GM18868 (cell line): ENCODE measurements around the gene TCF7L2.

Experiments used
- ATAC-seq: cut with Tn5 transposase; IDR thresholded peaks from one replicate; pipeline ENCODE4 v1.9.1; 2021; ENCODE audit warnings: mild to moderate bottlenecking, moderate library complexity; ENCODE audit not compliant: unreplicated experiment

Gene TCF7L2

GRCh38 chr10:113042868-113043267 is 92.8 kb downstream of the TCF7L2 start:
- ATAC-seq, result no peak

GRCh38 chr10:113044016-113044755 is 94.1 kb downstream of the TCF7L2 start:
- ATAC-seq, result no peak

- no peak for ATAC-seq
These were observed 95.4 kb downstream of the TCF7L2 start for GRCh38 chr10:113045147-113046055.

GRCh38 chr10:113047151-113047550 is 97.1 kb downstream of the TCF7L2 start:
- ATAC-seq, result no peak

- ATAC-seq, result no peak
These were observed 97.5 kb downstream of the TCF7L2 start for GRCh38 chr10:113047605-113047962.

GRCh38 chr10:113047963-113048781 is 98.1 kb downstream of the TCF7L2 start:
- no peak for ATAC-seq

GRCh38 chr10:113049881-113050280 is 99.8 kb downstream of the TCF7L2 start:
- no peak for ATAC-seq

- ATAC-seq, result no peak
These were observed 102.2 kb downstream of the TCF7L2 start for GRCh38 chr10:113052076-113052830.

GRCh38 chr10:113053091-113053490 is 103.0 kb downstream of the TCF7L2 start:
- ATAC-seq, result no peak

- no peak for ATAC-seq
These were observed 103.8 kb downstream of the TCF7L2 start for GRCh38 chr10:113053881-113054280.

- no peak for ATAC-seq
These were observed 105.4 kb downstream of the TCF7L2 start for GRCh38 chr10:113055458-113055857.

GRCh38 chr10:113056030-113056429 is 106.0 kb downstream of the TCF7L2 start:
- ATAC-seq, result no peak

GRCh38 chr10:113056441-113057021 is 106.5 kb downstream of the TCF7L2 start:
- ATAC-seq, result no peak

- no peak for ATAC-seq
These were observed 108.0 kb downstream of the TCF7L2 start for GRCh38 chr10:113057948-113058522.

- no peak for ATAC-seq
These were observed 108.7 kb downstream of the TCF7L2 start for GRCh38 chr10:113058523-113059370.

GRCh38 chr10:113059371-113059780 is 109.3 kb downstream of the TCF7L2 start:
- no peak for ATAC-seq

- ATAC-seq, result no peak
These were observed 110.4 kb downstream of the TCF7L2 start for GRCh38 chr10:113060201-113061053.

- ATAC-seq, result no peak
These were observed 111.0 kb downstream of the TCF7L2 start for GRCh38 chr10:113061054-113061430.
